ENCODE measurements around the gene DUSP1. TPM values are rescaled to one million over a fixed set of nuclear protein-coding genes. Genes with fewer than 3 reads are reported as not detected.

Gene DUSP1
- total RNA-seq, 1 experiment from 2014 or later: 16.6 TPM

- no TSS peak for BruUV-seq (replicated peaks)
- intact Hi-C loops (cut with micrococcal nuclease): no loop called here
- H2AFZ ChIP-seq (ENCODE audit: low read depth, low read length, poor library complexity, severe bottlenecking): no peak overlapping the region
- DNase-seq (ENCODE audit: low read depth, low spot score): no peak
- ChIA-PET CTCF (interaction anchor here (0.6 kb wide), 1 partner anchor 319 kb away, joined by 3 read pairs; no protein-coding TSS in a partner anchor), RAD21 (ENCODE audit: low non-redundant PET in 1 of 2, low total read pairs in 2 of 2, uncharacterized antibody in 2 of 2, unreplicated experiment in 2 of 2) (no interaction called here), POLR2A (no interaction called here)
- no peaks in the 10 kb centered on the region for H3K36me3 ChIP-seq (ENCODE audit: control insufficient read depth in 1 of 2, insufficient read depth in 2 of 2, low read length in 2 of 2)
- ATAC-seq: no peak
- H3K9me2 ChIP-seq (ENCODE audit: insufficient read depth): no peaks in the 10 kb centered on the region
- no peak overlapping the region for H3K4me3 ChIP-seq (replicated peaks in 1 of 2; ENCODE audit: low read depth in 1 of 2, low read length in 2 of 2)
- no peaks in the 10 kb centered on the region for H3K9me3 ChIP-seq (ENCODE audit: control insufficient read depth in 1 of 2, insufficient read depth in 1 of 2, low read depth in 1 of 2, low read length in 2 of 2)
- no peak overlapping the region for H3K4me2 ChIP-seq (ENCODE audit: low read length)
- H4K20me1 ChIP-seq (ENCODE audit: insufficient read depth): no peaks in the 10 kb centered on the region
- H3K79me2 ChIP-seq (ENCODE audit: insufficient read depth, low read length): no peaks in the 10 kb centered on the region
- H3K4me1 ChIP-seq (ENCODE audit: control insufficient read depth in 1 of 2, insufficient read depth in 2 of 2, low read length in 2 of 2): peaks cover 7 to 26% of the 10 kb centered on the region in 2 experiments; a peak in 3 of 4 replicates
- H3K27ac ChIP-seq (ENCODE audit: low read depth, low read length): no peak overlapping the region
- no peak for TF ChIP-seq ZBTB33 (IDR thresholded peaks at IDR 0.05; ENCODE audit: extremely low read depth, insufficient replicate concordance, low read length)
- H3K27me3 ChIP-seq (ENCODE audit: insufficient read depth, low read length): no peaks in the 10 kb centered on the region
- H3K9ac ChIP-seq (ENCODE audit: low read length): no peak overlapping the region
These were observed 47.1 kb upstream of the DUSP1 start for GRCh38 chr5:172818081-172818480.

GRCh38 chr5:172817664-172818063, 46.7 kb upstream of the DUSP1 start:
- Histone ChIP-seq H3K27me3 (ENCODE audit: insufficient read depth, low read length) (no peaks in the 10 kb centered on the region), H3K9ac (ENCODE audit: low read length) (no peak overlapping the region), H2AFZ (ENCODE audit: low read depth, low read length, poor library complexity, severe bottlenecking) (no peak overlapping the region), H3K4me3 (replicated peaks in 1 of 2; ENCODE audit: low read depth in 1 of 2, low read length in 2 of 2) (no peak overlapping the region), H3K4me2 (ENCODE audit: low read length) (no peak overlapping the region), H3K27ac (ENCODE audit: low read depth, low read length) (no peak overlapping the region), H3K9me2 (ENCODE audit: insufficient read depth) (no peaks in the 10 kb centered on the region), H4K20me1 (ENCODE audit: insufficient read depth) (no peaks in the 10 kb centered on the region), H3K79me2 (ENCODE audit: insufficient read depth, low read length) (no peaks in the 10 kb centered on the region), H3K4me1 (ENCODE audit: control insufficient read depth in 1 of 2, insufficient read depth in 2 of 2, low read length in 2 of 2) (peaks cover 7 to 26% of the 10 kb centered on the region in 2 experiments; a peak in 3 of 4 replicates), H3K9me3 (ENCODE audit: control insufficient read depth in 1 of 2, insufficient read depth in 1 of 2, low read depth in 1 of 2, low read length in 2 of 2) (no peaks in the 10 kb centered on the region), H3K36me3 (ENCODE audit: control insufficient read depth in 1 of 2, insufficient read depth in 2 of 2, low read length in 2 of 2) (no peaks in the 10 kb centered on the region)
- ChIA-PET CTCF (no interaction called here), RAD21 (ENCODE audit: low non-redundant PET in 1 of 2, low total read pairs in 2 of 2, uncharacterized antibody in 2 of 2, unreplicated experiment in 2 of 2) (no interaction called here), POLR2A (no interaction called here)
- no TSS peak for BruUV-seq (replicated peaks)
- intact Hi-C loops (cut with micrococcal nuclease): no loop called here
- ATAC-seq (no peak), DNase-seq (ENCODE audit: low read depth, low spot score) (no peak)
- TF ChIP-seq CTCF (IDR thresholded peaks at IDR 0.05 in 2 of 3, conservative IDR thresholded peaks at IDR 0.05 in 1 of 3; ENCODE audit: borderline replicate concordance in 1 of 3, insufficient read depth in 1 of 3, low read depth in 2 of 3, low read length in 2 of 3) (no peak), ZNF274 (IDR thresholded peaks at IDR 0.05; ENCODE audit: low read depth, low read length) (no peak), REST (IDR thresholded peaks at IDR 0.05; ENCODE audit: low read depth) (no peak), SP1 (IDR thresholded peaks at IDR 0.05; ENCODE audit: low read depth) (no peak), ZBTB33 (IDR thresholded peaks at IDR 0.05; ENCODE audit: extremely low read depth, insufficient replicate concordance, low read length) (no peak), ELF1 (IDR thresholded peaks at IDR 0.05; ENCODE audit: borderline replicate concordance, low read depth) (no peak), YY1 (IDR thresholded peaks at IDR 0.05; ENCODE audit: extremely low read depth, insufficient replicate concordance, low read depth, low read length) (no peak), FOSL1 (IDR thresholded peaks at IDR 0.05; ENCODE audit: low read depth) (no peak)

All from HCT116 (cell line).